ENCODE results near the gene ALOX5AP.

ALOX5AP gene

DNA sequence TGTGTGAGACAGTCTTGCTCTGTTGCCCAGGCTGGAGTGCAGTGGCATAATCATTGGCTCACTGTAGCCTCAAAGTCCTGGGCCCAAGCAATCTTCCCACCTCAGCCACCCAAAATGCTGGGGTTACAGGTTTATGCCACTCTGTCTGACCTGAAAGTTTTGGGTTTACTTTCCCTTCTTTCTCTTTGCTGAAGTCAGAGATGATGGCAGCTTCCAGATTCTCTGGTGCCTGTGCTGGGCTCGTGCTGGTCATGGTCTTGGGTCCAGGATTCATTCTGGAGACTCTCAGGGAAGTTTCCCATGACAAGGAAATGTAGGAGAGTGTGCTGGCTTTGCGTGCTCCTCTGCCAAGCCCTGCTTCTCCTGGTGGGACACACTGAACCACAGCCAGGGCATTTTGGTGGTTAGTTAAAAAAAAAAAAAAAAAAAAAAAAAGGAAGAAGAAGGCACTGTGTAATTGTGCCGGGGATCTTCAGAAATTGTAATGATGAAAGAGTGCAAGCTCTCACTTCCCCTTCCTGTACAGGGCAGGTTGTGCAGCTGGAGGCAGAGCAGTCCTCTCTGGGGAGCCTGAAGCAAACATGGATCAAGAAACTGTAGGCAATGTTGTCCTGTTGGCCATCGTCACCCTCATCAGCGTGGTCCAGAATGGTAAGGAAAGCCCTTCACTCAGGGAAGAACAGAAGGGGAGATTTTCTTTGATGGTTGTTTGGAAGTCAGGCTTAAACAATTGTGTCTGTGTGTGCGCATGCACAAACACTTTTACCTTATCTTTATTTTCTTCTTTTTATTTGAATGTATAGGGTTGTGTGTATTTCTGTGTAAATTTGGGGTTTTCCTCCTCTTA, at the start of gene ALOX5AP:
Gene ALOX5AP (plus strand): TSS at position 519 of the 847 bp plus-strand sequence. CDS start 63 bp downstream, at position 582.
- no peak for DNase-seq

DNA sequence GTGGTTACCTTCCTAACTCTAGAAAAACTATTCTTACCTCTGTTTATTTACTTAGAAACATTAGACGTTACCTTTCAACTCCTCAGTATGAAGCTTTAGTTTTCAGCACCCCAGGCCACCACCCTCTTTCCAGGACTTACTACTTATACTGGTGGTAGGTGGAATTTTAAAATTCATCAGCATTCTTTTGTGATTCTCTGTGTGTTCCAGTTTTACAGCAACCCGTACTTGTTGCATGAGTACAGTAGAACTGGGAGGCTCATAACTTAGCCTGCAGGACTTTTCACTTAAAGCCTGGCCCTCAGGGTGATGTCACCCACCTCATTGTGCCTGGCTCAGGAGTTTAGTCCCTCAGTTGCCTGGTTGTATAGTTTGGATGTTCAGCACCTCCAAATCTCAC, 49.4 kb upstream of the ALOX5AP start:
- DNase-seq = no peak

DNA sequence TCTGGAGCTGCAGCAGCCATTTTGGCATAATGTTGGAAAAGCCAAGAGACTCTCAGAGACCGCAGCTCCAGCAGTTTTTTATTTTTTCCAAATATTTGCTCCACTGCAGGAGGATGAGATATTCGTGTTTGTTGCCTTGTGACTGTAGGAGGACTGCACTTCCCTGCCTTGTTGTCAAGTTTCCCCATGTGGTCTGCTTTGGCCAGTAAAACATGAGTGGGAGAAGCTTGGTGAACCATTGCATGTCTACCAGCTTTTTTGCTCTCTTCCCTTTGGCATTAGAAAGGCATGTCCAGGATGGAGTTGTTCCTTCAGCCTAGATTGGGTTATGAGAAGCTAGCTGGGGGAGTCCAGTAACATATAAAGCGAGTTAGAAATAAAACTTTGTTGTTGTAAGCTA, 47.7 kb upstream of the ALOX5AP start:
- no peak for DNase-seq

DNA sequence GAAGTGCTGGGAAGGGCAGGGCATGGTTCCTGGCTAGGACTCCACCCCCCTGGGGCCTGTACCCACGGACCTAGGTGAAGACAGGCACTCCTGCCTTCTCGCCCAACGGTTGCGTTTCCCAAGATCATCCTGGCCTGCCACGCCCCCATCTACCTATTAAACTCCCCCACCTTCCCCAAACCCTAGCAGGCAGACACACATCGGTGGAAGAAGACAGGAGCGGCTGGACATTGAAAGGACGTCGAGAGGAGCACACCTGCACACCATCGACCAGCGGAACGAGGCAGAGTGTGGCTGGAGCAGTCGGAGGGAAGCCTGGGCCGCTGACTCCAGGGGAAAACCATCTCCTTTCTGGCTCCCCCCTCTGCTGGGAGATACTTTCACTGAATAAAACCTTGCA, 45.6 kb upstream of the ALOX5AP start:
- no peak for DNase-seq

DNA sequence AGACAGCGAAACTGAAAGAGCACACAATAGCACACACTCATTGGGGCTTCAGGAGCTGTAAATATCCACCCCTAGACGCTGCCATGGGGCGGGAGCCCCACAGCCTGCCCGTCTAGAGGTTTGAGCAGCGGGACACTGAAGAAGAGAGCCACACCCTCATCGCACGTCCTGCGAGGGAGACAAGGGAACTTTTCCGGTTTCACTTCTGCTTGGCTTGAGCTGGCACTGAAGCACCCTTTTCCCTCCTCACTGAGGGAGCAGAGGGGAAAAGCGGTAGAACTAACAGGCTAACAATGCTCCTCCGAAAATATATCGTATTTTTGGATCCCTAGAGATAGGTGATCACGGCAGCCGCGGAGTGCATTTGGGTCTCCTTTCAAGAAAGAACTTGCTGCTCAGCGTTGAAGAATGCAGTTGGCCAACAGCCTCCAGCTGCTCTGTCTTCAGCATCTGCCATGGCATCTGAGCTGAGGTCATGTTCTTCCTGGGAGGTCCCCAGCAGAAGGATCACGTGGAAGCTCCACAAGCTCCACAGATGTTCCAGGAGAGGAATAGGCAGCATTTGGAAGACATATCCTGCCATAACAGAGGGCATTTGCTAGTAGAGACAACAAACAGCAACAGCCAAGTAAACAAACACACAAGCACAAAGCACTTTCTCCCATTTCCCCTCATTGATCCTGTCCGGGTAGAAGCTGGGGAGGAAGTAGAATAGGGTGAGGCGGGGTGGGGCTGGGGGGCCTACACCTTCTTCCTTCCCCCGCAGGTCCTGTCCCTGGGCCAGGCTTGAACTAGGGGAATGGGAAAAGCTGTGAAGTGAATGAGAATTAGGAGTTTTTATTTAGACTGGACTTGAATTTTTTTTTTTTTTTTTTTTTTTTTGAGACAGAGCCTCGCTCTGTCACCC, 44.8 kb upstream of the ALOX5AP start:
- DNase-seq = peak; percentile 97

DNA sequence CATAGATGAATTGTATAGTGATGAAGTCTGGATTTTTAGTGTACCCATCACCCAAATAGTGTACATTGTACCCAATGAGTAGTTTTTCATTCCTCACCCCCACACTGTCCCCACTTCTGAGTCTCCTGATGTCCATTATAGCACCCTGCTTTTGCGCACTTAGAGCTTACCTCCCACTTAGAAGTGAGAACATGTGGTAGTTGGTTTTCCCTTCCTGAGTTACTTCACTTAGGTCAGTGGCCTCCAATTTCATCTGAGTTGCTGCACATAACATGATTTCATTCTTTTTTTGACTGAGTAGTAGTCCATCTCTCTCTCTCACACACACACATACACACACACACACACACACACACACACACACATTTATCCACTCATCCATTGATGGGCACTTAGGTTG, 43.2 kb upstream of the ALOX5AP start:
- no peak for DNase-seq

DNA sequence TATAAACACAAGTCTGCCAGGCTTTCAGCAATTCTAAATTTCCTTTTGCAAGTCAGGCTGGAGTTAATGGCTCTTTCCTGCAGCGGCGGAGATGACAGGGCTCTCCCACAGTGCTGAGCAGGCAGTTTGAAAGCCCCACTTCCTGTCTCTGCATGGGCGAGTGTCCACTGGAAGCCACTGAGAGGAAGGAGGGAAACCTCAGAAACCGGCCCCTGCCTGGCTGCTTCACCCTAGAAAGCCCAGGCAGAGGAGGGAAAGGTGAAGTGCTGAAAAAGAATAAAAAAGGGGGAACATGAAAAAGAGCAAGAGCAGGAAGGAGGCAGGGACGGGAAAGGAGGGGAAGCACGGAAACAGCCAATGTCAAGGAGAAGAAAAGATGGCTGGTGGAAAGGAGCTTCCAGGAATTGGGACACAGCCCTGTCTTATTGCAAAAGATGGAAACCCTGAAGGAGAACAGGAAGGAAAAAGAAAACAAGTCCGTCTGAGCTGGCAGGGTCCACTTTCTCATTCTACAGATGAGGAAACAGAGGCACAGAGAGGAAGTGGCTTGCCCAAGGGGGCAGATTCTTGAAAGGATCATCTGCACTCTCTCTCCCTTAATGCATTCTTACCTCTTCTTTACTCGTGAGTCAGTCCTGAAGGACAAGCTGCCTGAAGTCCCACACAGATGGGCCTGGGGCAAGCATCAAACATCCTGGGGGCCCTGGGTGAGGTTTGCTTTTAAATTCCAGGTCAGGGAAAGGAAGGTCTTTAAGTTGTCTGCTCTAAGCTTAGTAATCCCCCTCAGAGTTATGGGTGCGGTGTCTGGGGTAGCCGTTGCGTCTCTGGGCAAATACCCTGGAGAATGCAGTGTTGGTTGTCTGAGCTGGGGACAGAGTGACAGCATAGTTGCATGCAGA, 38.8 kb upstream of the ALOX5AP start:
- peak; percentile 66 for DNase-seq

DNA sequence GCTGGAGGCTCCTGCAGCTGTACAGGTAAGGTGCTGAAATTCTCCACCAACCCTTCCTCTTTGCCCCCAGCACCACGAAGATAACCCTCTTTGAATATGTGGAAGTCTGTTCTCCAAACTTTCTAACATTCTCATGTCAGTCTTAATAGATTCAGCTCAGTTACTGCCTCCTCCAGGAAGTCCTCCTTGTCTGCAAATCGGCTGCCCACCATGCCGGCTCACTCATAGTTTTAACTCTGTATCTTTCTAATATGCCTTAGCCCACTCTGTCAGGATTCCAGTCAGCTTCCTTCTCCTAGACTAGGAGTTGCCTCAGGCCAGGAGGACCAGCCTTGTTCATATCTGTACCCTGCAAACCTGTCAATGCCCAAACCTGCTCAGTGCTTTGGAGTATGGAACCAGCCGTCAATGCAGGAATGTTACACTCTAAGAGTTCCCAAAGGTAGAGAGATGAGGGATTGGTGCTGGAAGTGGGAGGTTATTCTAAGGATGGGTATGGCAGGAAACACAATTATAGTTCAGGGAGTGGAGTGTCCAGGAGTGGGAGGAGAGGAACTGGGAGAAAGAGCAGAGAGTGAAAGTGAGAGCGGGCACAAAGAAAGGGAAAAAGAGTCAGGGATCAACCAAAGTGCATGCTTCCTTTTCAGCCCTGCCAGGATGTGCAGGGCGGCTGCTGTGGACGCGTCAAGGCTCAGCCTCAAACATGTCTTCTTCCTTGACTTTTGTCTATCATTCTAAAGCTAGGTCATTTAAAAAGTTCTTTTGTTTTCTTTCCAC, 38.0 kb upstream of the ALOX5AP start:
- DNase-seq = no peak

DNA sequence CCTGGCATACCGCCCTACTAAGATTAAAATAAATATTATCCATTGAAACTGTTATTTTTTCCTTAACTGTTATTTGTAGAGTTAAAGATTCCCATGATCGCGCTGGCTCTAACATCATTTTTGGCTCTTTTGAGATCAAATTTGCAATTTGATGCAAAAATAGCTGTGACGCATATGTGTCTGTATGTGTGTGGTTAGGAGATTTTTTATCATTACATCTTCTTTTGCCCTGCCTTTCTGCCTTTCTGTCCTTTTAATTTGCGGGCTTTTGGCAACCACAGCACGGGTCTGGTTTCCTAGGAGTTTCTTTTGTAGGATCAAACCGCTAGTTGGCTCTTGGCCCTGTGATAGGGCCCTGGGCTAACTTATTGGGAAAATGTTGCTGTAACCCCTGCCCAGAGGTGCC, 37.3 kb upstream of the ALOX5AP start:
- DNase-seq = peak; percentile 88

DNA sequence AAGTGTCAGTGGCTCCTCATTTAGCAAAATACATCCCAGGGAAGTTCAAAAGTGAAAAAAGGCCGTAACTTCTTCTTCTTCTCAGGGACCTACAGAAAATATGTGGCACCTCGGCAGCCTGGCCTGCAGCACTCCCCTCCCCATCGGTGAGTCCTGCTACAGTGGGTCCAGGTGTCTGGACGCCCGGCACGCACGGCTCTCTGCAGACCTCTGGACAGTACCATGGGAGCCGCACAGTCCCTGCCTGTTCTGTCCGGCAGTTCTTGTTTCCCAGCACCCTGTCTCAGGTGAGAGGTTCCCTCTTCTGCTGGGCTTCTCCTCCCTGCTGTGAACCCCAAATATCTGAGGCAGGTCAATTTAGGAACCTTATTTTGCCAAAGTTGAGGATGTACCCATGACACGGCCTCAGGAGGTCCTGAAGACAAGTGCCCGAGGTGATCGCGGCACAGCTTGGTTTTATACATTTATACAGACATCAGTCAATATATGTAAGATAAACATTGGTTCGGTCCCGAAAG, 36.8 kb upstream of the ALOX5AP start:
- no peak for DNase-seq

DNA sequence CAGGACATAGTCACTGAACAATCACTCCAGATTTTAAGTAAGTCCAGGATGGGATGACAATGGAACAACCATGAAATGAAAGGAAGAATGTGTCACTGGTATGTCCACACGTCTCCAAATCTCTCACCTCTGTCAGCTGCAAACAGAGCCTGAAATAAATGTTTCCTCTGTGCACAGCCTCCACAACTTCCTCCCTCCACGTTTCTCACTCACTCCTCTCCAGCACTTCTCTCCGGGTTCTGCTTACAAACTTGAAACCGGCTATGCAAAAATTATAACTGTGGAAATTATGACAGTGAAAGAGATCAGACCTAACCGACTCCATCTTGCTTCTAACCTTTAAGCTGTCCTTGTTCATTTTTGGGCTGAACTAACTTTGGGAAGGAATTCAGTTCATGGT, 35.0 kb upstream of the ALOX5AP start:
- no peak for DNase-seq

DNA sequence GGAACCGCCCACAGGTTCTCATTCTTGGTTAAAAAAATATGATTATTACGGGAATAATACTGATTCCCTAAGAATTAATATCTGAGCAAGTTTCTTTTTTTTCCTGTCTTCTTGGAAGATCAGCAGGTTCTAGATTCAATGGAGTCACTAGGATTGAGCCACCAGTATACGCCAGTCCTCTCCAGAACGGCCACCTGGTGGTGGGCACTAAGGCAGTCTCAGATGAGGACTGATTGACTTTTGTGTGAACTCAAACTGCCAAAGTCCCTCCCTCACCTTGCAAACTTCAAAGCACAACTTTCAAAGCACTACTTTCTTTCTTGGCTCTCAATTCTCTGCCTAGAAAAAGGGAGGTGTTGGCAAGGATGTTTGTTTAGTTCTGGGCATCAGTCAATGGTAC, 33.3 kb upstream of the ALOX5AP start:
- no peak for DNase-seq

DNA sequence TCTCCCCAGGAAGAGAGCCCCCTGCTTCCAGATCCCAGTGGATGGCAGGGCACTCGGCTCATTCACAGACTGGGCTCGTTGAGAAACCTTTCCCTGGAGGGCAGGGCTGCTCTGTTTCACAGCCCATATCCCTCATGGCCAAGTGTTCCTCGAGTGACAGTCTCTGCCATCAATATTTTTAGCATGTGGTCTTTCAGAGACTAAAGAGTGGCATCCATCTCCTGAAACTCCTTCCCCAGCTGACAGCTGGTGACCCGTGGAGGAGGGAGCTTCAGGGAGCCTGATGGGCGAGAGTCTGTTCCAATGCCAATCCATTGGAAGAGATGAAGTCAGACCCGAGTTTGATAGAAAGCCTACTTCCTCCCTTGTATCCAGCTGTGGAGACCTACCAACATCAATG, 30.7 kb upstream of the ALOX5AP start:
- no peak for DNase-seq

DNA sequence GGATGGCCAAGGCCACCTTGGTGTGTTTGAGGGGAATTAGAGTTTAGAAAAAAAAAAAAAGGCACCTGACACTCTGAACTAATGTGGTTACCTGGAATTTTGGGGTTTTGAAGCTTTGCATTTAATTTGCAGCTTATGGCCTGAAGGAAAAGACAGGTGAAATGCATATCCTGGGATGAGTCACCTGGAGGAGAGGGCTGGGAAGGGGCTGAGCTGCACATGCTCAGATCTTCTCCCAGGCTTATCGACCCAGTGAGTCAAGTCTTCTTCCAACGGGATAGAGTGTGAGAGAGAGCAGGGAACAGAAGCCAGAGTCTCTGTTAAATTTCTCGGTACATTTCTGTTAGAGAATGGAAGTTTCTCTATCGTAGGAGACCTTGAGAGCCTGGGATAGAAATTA, 29.7 kb upstream of the ALOX5AP start:
- DNase-seq = no peak

DNA sequence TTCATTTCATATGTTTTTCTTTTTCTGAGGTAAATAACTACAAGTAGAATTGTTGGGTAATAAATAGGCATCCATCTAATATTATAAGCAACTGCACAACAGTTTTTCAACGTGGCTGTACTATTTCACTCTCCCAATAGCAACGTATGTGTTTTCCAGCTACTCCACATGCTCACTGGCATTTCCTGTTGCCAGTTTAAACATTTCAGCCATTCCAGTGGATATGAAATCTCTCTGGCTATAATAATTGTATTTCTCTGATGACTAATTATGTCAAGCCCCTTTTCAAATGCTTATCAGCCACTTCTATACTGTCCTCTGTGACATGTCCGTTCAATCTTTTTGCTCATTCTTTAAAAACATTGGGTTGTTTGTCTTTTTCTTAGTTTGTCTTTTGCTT, 26.8 kb upstream of the ALOX5AP start:
- DNase-seq = peak; percentile 74

DNA sequence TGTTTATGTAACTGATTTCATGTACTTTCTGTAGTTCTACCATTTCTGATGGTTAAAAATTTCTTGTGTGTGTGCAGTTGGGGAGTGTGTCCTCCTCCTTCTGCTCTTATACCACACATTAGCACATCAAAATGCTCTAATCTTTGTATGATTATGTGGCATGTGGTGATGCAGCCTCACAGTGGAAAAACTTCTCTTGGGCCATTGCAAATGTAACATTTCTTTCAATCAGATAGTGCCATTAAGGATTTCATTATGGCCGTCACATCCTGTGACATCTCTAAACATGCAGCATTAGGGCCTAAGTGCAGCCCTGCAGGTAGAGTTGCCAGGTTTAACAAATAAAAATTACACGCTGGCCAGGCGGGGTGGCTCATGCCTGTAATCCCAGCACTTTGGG, 24.9 kb upstream of the ALOX5AP start:
- DNase-seq = no peak

DNA sequence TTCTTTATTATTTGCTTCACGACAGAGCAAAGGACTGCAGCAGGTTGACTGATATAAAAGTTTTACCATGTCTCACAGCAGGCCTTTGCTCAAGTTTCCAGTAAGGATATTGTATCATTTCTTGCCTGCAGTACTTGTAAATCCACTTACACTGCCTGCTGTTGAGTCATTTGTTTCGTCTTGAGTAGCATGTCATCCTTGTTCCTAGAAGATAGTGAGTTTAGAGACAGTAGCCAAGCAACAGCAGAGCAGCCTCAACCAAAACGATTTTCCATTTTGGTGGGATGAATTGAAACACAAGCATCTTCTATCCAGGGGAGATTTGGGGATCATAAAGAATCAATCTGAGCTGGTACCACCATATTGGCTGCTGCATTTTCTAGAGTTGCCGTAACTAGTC, 24.0 kb upstream of the ALOX5AP start:
- DNase-seq = peak; percentile 56

DNA sequence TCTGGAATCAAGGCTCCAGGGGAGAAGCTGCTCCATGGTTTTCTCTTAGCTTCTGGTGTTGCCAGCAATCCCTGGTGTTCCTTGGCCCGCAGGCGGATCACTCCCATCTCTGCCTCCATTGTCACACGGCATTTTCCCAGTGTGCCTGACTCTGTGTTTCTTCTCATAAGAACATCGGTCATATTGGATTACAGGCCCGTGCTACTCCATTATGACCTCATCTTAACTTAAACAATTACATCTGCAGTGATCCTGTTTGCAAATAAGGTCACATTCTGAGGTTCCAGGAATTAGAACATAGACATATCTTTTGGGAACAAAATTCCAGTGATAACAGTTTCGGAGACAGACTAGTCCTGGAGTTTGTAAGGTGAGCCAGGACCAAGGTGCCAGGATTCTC, 23.5 kb upstream of the ALOX5AP start:
- DNase-seq = no peak

DNA sequence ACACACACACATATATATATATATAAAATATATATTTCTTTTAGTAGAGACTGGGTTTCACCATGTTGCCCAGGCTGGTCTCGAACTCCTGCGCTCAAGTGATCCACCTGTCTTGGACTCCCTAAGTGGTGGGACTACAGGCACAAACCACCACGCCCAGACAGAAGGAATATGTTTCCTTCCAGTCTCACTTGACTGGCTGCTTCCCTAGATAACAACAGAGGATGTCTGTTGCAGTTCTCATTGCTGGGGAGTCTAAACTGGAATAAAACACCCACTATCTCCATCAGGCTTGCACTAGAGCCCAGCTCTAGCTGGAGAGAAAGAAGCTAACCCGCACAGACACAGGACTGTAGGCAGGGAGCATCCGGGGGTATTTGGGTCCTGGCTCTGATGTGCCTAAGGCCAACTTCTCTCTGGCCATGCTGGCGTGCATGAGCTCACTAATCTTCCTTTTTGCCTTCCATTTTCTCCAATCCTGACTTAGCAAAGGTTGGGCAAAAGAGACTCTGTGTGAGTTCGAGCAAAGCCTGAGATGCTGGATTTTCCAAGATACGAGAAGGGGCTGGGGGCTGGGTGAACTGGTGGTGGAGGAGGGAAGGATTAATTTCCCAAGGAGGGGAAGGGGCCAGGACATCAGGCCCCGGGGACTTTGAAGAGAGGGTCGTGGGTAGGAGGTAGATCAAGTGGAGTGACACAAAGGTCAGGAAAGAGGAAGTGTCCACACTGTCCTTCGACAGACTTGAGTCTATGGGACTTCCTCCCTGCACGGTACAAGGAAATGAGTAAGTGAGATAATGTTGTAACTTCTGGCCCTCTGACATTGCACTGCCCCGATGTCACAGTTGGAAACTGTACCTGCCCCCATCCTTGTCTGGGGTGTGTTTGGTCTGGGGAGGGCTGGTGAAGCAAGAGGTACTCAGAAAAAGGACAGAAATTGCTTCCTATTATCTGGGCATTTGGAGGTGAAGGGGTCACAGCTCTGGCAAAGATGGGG, 22.5 kb upstream of the ALOX5AP start:
- peak; percentile 44 for DNase-seq

DNA sequence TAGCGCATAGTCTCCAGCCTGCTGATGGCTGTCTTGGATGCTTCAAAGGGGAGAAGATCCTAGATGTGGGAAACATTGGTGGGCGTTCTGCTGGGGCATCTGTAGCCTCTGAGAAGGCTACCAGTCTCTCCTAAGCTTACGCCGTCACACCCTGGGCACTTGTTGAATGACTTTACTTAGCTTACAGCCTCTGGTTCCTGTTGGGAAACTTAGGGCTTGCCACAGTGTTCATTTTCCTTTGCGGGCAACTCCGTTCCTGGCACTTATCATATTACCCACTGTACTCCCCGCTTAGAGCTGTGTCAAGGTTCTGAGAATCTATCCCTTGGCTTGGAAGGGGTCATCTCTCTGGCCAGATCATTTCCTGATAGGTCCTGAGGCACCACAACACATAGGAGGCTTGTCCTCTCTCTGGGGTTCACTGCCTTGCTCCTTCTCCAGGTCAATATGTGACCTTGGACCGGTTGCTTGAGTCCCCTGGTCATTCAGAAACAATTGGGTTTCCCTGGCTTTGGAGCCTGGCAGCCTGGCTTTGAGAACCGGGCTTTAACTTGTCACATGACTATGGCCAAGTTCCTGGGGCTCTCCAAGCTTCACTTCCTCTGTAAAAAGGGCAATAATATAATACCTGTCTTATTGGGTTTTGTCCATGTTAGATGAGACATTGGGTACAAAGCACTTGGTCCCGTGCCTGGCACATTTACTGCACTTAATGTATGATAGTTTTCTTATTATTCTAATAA, 20.5 kb upstream of the ALOX5AP start:
- no peak for DNase-seq

Data from fibroblast of skin of right biceps (primary cell).